Vagina (tissue), 2 donors: ENCODE data around the gene LST1.

Source experiments
- CTCF ChIP-seq, 3 experiments: fragments of 450-650 bp in 2 of 3; fragments of 200-600 bp in 1 of 3; sonication (generic) in 1 of 3; IDR thresholded peaks; one replicate each; pipeline ENCODE4 v1.5.1; 2017 to 2019; ENCODE audit warnings: antibody characterized with exemption in 3 of 3, mild to moderate bottlenecking in 2 of 3, moderate library complexity in 2 of 3
- POLR2A ChIP-seq, 2 donors: fragments of 450-650 bp; IDR thresholded peaks; one replicate each; pipeline ENCODE4 v1.6.1; 2017; ENCODE audit warnings: antibody characterized with exemption in 2 of 2, mild to moderate bottlenecking in 2 of 2, moderate library complexity in 2 of 2

- TF ChIP-seq CTCF (IDR thresholded peaks at IDR 0.05) (no peak), POLR2A (IDR thresholded peaks at IDR 0.05) (no peak)
Measured at GRCh38 chr6:31572041-31572911, 13.8 kb upstream of the LST1 start, which contains the start of gene LTA.
